Measurements from ENCODE around the gene ZNF227.
"Not testable (repeated sequence)": the region's sequence is repeated elsewhere in the genome, so short reads cannot be mapped to it uniquely, and the experiment has no call there.

ZNF227 gene

DNA sequence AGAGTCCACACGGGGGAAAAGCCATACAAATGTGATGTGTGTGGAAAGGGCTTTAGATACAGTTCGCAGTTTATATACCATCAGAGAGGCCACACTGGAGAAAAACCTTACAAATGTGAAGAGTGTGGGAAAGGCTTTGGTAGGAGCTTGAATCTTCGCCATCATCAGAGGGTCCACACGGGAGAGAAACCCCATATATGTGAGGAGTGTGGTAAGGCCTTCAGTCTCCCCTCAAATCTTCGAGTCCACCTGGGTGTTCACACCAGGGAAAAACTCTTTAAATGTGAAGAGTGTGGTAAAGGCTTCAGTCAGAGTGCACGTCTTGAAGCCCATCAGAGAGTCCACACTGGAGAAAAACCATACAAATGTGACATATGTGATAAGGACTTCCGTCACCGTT, 24.1 kb downstream of the ZNF227 start:
- DNase-seq (ENCODE audit: low read depth in 3 of 3, low spot score in 1 of 3), result no peak

DNA sequence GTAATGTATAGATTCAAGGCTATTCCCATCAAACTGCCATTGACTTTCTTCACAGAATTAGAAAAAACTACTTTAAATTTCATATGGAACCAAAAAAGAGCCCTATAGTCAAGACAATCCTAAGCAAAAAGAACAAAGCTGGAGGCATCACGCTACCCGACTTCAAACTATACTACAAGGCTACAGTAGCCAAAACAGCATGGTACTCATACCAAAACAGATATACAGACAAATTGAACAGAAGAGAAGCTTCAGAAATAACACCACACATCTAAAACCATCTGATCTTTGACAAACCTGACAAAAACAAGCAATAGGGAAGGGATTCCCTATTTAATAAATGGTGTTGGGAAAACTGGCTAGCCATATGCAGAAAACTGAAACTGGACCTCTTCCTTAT, 40.0 kb downstream of the ZNF227 start:
- DNase-seq (ENCODE audit: low read depth in 3 of 3, low spot score in 1 of 3), result not testable (repeated sequence)

DNA sequence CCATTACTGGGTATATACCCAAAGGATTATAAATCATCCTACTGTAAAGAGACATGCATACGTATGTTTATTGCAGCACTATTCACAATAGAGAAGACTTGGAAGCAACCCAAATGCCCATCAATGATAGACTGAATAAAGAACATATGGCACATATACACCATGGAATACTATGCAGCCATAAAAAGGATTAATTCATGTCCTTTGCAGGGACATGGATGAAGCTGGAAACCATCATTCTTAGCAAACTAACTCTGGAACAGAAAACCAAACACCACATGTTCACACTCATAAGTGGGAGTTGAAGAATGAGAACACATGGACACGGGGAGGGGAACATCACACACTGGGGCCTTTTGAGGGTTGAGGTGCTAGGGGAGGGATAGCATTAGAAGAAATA, 41.1 kb downstream of the ZNF227 start:
- not testable (repeated sequence) for DNase-seq (ENCODE audit: low read depth in 3 of 3, low spot score in 1 of 3)

DNA sequence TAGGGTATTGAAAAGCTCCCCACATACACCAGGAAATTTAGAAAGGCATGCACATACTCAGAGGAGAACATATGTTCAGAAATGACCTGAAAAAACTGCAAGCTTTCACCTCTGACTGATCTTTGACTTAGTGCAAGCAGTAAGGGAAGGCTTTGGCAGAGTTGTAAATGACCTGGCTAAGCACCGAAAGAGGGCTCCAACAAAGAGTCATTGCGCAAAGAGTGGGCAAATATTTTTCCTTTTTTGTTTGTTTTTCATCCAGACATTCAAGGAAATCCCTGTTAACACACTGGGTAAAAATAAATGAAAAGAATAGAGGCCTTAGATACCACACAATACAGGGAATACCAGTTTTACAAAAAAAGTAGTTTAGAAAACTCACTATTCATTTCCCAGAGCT, 42.2 kb downstream of the ZNF227 start:
- no peak for DNase-seq (ENCODE audit: low read depth in 3 of 3, low spot score in 1 of 3)

DNA sequence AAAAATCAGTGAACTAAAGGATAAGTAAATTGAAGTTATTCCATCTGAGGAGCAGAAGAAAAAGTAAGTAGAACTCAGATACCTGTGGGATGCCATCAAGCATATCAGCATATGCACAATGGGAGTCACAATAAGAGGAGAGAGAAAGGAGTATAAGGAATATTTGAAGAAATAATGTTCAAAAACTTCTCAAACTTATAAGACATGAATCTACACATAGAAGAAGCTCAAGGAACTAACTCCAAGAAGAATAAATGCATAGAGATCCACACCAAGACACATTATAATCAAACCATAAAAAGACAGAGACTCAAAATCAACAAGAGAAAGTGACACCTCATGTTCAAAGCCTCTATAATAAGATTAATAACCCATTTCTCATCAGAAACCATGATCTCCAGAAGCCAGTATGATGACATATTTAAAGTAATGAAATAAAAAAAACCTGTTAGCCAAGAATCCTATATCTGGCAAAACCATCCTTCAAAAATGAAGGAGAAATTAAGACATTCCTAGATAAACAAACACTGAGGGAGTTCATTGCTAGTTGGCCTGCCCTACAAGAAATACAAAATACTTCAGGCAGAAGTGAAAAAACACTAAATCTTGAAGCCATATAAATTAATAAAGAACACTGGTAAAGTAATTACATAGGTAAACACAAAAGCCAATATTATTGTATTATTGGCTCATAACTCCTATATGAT, 43.5 kb downstream of the ZNF227 start:
- DNase-seq (ENCODE audit: low read depth in 3 of 3, low spot score in 1 of 3), result no peak

DNA sequence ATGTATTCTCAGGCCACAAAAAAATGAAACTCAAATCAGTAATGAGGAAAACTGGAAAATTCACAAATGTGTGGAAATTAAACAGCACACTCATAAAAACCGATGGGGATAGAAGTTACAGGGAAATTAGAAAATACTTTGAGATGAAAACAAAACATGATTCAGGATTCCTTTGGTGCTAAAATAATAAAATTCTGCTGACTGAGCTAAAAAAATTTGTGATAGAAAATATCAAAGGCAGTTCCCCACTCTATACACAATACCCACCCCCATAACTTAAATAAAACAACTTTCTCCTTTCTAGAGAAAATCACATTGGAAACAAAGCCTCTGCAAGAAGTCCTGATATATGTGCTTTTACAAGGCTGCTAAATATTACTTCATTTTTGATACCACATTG, 45.8 kb downstream of the ZNF227 start:
- no peak for DNase-seq (ENCODE audit: low read depth in 3 of 3, low spot score in 1 of 3)

DNA sequence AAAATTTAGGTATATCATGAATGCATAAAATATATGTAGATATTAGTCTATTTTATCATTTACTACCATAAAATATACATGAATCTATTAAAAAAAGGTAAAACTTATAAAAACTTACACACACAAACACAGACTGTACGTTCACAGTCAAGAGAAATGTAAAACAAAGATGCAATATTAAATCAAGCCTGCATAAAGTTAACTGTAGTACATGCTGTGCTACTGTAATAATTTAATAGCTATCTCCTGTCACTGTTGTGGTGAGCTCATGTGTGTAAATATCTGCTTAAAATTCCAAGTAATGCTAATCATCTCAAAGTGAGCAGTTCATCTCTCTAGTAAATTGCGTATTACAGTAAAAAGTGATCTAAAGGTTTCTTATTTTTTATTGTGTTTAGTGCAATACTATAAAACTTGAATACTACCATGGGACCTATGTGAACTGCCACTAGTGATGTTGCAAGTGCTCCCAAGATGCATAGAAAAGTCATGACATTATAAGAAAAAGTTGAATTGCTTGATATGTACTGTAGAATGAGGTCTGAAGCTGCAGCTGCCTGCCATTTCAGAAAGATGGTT, 46.6 kb downstream of the ZNF227 start:
- no peak for DNase-seq (ENCODE audit: low read depth in 3 of 3, low spot score in 1 of 3)

DNA sequence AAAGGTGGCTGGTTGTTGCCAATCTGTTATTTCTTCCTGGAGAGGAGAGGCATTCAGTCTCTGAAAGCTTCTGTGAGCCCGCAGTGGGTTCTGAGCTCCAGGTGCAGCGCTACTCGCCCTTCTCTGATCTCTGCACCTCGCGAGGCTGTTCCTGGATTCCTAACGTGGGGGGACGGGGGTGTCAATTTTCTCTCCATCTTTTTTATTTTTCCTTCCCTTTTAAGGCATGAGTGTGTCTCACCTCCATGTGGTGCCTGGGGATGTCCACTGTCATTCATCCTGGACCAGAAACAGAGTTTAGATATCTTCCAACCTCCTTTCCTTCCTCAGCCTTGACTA, 48.0 kb downstream of the ZNF227 start:
- DNase-seq (ENCODE audit: low read depth in 3 of 3, low spot score in 1 of 3), result no peak

DNA sequence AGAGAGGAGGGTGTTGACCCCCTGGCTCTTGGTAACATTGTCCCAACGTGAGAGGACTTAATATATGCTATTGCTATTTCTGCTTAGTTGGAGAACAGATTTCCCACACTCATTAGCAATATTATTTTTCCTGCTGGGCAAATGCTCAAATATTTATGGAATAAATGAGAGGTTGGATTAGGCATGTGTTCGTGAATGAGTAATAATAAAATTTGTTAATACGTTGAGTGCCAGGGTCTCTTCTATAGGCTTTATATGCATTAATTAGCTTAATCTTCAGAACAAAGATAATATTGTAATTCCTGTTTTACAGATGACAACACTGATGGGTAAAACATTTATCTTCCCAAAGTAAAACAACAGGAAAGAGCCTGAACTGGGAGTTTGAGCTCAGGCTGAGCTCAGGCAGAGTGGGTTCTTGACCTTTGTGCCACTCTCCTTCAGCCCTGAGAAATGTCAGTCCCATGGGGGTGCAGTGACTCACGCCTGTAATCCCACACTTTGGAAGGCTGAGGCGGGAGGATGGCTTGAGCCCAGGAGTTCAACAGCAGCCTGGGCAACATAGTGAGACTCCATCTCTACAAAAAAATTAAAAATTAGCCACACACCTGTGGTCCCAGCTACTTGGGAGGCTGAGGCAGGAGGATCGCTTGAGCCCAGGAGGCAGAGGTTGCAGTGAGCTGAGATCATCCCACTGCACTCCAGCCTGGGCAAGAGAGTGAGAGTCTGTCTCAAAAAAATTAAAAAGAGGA, 48.5 kb downstream of the ZNF227 start:
- DNase-seq (ENCODE audit: low read depth in 3 of 3, low spot score in 1 of 3), result no peak

DNA sequence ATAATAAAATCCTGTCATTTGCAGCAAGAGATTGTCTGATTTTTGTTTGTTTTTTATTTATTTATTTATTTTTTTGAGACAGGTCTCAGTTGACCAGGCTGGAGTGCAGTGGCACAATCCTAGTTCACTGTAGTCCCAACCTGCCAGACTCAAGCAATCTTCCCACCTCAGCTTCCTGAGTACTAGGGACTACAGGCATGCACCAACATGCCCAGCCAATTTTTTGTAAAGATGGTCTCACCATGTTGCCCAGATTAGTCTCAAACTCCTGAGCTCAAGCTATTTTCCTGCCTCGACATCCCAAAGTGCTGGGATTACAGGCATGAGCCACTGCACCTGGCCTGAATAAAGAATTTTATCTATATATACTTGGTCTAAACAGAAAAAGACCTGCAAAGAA, 65.0 kb downstream of the ZNF227 start:
- DNase-seq (ENCODE audit: low read depth in 3 of 3, low spot score in 1 of 3), result no peak

DNA sequence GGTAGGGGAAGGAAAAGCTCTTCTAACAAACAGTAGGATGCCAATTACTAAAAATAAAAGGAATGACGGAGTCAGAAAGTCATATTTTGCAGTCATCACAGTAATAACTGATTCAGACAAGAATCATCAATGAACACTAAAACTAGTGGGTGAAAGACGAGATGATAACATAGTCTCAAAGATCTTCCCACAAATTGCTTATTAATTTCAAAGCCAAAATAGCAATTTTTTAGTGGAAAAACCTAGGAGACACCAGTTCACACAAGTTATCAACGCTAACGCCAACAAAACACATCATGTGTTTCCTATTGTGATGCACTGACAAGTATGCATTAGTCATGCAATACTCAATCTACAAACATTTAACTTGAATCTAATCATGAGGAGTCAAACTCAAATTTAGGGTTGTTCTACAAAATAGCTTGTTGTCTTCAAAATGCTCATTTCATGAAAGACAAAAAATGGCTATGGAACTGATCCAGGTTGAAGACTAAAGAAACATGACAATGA, 65.9 kb downstream of the ZNF227 start:
- DNase-seq (ENCODE audit: low read depth in 3 of 3, low spot score in 1 of 3), result no peak

DNA sequence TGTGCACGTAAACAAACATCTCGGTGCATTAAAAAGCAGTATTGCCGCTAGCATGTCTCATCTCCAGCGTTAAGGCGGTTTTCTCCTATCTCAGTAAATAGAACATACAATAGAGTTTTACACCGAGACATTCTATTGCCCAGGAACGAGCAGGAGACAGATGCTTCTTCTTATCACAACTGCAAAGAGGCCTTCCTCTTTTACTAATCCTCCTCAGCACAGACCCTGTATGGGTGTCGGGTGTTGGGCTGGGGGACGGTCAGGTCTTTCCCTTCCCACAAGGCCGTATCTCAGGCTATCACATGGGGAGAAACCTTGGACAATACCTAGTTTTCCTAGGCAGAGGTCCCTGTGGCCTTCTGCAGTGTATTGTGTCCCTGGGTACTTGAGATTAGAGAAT, 68.6 kb downstream of the ZNF227 start:
- DNase-seq (ENCODE audit: low read depth in 3 of 3, low spot score in 1 of 3), result no peak

DNA sequence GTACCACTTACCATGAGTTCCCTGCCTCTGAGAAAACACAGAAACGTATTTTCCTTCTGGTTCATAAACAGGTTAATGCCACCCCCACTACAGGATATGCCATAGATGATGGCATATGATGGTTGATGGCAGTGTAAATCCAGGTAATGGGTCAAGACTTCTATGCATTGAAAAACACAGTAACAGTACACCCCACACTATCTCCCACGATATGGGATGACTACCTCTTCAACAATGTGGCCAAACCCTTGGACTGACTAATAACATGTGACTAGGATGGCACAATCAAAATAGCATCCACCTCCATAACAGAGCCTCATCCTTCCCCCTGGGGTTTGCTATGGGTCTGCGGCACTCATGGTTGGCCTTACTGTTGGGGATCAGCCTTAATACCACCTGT, 70.5 kb downstream of the ZNF227 start:
- no peak for DNase-seq (ENCODE audit: low read depth in 3 of 3, low spot score in 1 of 3)

DNA sequence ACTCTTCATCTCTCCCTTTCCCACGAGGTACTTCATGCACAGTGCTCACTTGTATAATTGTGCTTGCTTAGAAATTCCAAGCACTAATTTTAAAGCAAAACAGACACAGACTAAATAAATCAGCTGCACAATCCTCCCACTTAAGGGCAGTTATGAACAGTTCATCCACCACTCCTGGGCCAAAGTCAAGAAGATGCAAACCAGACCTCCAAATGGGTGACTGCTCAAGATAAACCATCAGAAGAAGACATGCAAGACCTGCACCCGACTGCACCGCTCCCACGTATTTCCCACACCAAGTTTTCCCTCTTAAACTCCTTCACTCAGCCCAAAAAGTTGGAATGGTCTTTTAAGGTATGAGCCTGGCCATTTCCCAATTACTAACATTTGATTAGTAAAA, 72.6 kb downstream of the ZNF227 start:
- DNase-seq (ENCODE audit: low read depth in 3 of 3, low spot score in 1 of 3), result no peak
